Dendritic cell treated with granulocyte-macrophage colony-stimulating factor and Interleukin-4, amounts not matched to agents 40 ng/mL and 50 ng/mL, for 4 days (primary cell): ENCODE results near the gene NAXD.

Experiments used
- H3K27ac Mint-ChIP-seq: one replicate; pipeline ENCODE4 v1.8.0; 2022; ENCODE audit warnings: mild to moderate bottlenecking, mixed read lengths
- H3K27me3 Mint-ChIP-seq: one replicate; pipeline ENCODE4 v1.8.0; 2022; ENCODE audit warnings: mild to moderate bottlenecking, mixed read lengths
- H3K36me3 Mint-ChIP-seq: one replicate; pipeline ENCODE4 v1.8.0; 2022; ENCODE audit warnings: low read depth, mixed read lengths
- H3K4me1 Mint-ChIP-seq: one replicate; pipeline ENCODE4 v1.8.0; 2022; ENCODE audit warnings: low read depth, mixed read lengths
- H3K4me3 Mint-ChIP-seq: one replicate; pipeline ENCODE4 v1.8.0; 2022; ENCODE audit warnings: mild to moderate bottlenecking, moderate library complexity, mixed read lengths
- H3K9me3 Mint-ChIP-seq: one replicate; pipeline ENCODE4 v1.8.0; 2022; ENCODE audit warnings: mixed read lengths
- intact Hi-C: fragments of 100-400 bp; cut with micrococcal nuclease; formaldehyde crosslinking; loops from one replicate; pipeline ENCODE4 v1.15.0; 2022

Gene NAXD

DNA sequence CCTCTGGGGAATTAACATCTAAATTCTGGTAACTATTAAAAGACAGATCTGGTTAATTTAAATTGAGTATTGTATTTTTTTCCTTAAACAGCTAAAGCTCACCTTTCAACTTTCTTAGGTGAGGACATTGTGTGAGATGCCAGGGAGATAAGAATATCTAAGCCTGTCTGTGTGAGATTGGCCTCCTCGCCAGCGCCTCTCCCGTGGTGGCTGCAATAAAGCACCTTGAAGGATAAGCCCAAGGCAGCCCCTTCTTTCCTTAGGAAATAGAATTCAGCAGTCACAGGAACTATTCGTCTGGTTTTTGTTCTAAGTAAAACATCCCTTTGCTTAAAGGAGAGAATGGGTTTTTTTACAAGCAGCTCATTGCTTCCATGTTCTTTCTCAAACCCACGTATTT lies 24.6 kb downstream of the NAXD start:
- Mint-ChIP-seq H3K27ac (no peak overlapping the region), H3K36me3 (peaks cover 100% of the 10 kb centered on the region), H3K27me3 (no peaks in the 10 kb centered on the region), H3K4me1 (peaks cover 5% of the 10 kb centered on the region), H3K9me3 (no peaks in the 10 kb centered on the region), H3K4me3 (no peak overlapping the region)
- intact Hi-C loops, result no loop called here

DNA sequence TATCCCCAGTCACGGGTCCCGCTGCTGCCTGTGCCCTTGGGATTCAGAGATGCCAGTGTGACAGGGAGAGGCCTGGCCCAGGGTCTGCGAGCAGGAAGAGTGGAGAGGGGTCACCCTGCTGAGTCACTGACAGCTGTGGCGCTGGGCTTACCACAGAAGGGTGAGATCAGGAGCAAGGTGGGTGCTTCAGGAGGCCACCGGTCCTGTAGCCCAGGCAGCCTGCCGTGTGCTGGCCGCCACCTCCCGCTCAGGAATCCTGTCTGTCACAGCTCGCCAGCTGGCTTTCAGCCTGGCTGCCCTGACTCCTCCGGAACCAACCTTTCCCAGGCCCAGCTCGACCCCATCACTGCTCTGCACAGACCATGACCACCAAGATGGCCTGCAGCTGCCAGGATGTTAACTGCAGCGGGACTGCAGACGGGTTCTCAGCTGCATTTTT lies 25.3 kb downstream of the NAXD start:
- intact Hi-C loops, result no loop called here
- Mint-ChIP-seq H3K27ac (no peak overlapping the region), H3K36me3 (peaks cover 99% of the 10 kb centered on the region), H3K9me3 (no peaks in the 10 kb centered on the region), H3K4me1 (peaks cover 10% of the 10 kb centered on the region), H3K27me3 (no peaks in the 10 kb centered on the region), H3K4me3 (no peak overlapping the region)

DNA sequence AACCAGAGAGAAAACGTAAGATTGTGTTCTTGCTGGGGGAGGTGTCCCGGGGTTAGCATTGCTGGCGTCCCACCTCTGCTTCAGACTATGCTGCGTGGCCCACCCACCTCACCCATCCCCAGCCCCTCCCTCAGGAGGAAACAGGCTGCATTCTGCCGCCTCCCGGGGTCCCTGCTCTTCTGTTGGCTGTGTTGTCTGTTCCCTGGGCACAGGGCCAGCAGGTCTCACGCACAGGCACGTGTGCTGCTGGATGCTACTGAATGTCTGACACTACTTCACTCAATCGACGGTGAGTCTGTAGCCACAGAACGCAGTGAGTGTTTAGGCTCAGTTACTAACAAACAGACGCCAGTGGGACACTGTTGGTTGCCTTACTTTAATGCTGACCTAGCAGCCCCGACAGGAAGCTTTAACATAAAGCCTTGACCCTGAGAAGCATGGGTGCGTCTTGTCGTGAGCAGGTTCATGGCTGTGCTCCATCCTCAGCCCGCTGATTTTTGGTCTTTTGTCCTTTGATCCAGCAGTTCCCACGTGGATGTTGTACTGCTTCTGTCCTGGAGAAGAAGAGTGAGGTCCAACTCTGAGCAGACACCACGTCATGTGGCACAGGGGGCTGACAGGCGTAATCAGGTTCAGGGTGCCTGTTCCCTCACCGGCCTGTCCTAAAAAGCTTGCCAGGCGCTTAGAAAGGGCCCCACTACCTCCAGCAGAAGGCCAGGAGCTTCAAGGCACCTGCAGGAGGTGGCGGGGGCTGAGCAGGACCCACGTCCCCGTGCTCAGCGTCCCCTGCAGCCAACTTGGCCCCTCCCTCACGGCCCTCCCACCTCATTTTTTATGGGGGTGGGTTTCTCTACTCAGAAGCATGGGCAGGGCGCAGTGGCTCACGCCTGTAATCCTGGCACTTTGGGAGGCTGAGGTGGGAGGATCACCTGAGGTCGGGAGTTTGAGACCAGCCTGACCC lies 26.0 kb downstream of the NAXD start:
- peaks cover 10% of the 10 kb centered on the region for H3K4me1 Mint-ChIP-seq
- H3K36me3 Mint-ChIP-seq, result peaks cover 99% of the 10 kb centered on the region
- no peaks in the 10 kb centered on the region for H3K27me3 Mint-ChIP-seq
- H3K4me3 Mint-ChIP-seq, result no peak overlapping the region
- H3K9me3 Mint-ChIP-seq, result no peaks in the 10 kb centered on the region
- no peak overlapping the region for H3K27ac Mint-ChIP-seq
- intact Hi-C loops, result no loop called here

DNA sequence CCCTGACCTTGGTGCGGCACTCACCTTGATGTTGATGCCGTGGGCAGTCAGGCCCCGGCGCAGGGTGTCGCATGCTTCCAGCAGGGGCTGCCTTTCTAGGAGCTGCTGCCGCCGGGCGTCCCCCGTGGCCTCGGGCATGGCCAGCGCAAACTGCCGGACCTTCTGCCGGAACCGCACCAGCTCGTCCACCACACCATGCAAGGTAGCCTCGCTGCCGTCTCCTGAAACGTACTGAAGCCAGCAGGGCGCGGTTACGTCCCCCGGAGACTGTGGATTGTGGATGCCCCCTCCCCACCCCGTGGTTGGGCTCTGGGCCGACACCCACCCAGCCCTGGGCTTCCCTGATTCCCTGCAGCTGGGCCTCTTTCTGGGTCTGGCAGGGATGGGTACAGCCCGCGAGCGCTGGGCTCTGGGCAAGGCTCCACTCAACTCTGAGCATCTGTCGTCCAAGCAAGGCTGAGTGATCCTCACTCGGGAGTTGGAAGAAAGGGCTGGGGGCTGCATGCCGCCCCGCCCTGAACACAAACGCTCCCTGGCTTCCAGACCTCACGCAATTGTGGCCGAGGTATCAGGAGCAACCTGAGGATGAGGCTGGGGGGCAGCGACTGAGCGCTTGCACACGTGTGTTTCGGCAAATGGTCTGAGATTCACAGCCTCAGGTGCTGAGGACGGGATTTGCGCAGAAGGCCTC lies 27.1 kb downstream of the NAXD start:
- H3K27me3 Mint-ChIP-seq, result no peaks in the 10 kb centered on the region
- H3K27ac Mint-ChIP-seq, result no peak overlapping the region
- no peak overlapping the region for H3K4me3 Mint-ChIP-seq
- intact Hi-C loops, result no loop called here
- no peaks in the 10 kb centered on the region for H3K9me3 Mint-ChIP-seq
- H3K36me3 Mint-ChIP-seq, result peaks cover 99% of the 10 kb centered on the region
- peaks cover 10% of the 10 kb centered on the region for H3K4me1 Mint-ChIP-seq

DNA sequence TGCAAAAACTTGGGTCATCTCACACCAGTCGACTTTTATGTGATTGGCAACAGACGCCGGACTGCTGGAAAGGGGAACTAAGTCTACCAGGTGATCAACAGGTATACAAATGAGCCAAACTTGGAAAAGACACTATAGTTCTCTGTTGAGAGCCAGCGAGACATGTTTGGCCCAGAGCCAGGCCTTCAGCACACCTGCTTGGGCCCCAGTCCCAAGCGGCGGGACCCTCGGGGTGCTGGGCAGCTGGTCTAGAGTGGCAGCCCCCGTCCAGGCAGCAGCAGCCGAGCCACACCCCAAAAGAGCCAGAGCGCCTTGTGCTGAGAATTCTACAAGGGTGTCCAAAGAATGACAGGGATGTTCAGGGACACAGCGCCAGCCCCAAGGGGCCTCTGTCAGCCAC lies 28.0 kb downstream of the NAXD start:
- no peak overlapping the region for H3K27ac Mint-ChIP-seq

DNA sequence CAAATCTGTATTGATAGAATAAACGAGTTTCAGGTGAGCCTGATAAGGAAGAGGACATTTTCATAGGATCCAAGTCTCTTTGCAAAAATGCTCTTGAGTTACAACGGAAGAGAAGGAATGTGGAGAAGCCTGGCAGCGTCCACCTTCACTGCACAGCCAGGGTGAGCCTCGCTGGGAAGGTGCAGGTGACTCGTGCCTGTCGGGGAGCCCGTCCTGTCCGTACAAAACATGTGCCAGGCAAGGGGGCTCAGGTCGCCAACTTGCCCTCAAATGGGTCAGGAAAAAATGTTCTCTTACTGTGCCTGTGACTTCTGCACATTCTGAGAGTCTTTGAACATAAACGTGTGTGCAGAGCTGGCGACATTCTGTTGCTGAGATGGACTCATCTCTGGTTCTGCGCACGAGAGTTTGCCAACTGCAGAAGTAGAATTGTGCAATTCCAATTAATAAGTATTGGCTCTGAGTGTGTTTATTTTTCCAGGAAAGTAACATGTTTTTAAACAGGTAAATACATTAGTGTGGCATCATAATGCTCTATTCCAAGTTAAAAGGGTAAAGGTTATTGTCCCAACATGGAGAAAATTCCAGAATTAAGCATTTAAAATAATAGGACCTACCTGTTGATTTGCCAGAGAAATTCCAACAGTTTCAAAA lies 28.6 kb downstream of the NAXD start:
- Mint-ChIP-seq H3K36me3 (peaks cover 96% of the 10 kb centered on the region), H3K4me3 (no peak overlapping the region), H3K27ac (no peak overlapping the region), H3K27me3 (no peaks in the 10 kb centered on the region), H3K9me3 (no peaks in the 10 kb centered on the region), H3K4me1 (peaks cover 10% of the 10 kb centered on the region)
- intact Hi-C loops, result no loop called here

More for the DNA sequence above, 28.0 kb downstream of the NAXD start:
- Mint-ChIP-seq H3K9me3 (no peaks in the 10 kb centered on the region), H3K4me1 (peaks cover 10% of the 10 kb centered on the region), H3K27me3 (no peaks in the 10 kb centered on the region), H3K36me3 (peaks cover 96% of the 10 kb centered on the region), H3K4me3 (no peak overlapping the region)
- intact Hi-C loops, result no loop called here

DNA sequence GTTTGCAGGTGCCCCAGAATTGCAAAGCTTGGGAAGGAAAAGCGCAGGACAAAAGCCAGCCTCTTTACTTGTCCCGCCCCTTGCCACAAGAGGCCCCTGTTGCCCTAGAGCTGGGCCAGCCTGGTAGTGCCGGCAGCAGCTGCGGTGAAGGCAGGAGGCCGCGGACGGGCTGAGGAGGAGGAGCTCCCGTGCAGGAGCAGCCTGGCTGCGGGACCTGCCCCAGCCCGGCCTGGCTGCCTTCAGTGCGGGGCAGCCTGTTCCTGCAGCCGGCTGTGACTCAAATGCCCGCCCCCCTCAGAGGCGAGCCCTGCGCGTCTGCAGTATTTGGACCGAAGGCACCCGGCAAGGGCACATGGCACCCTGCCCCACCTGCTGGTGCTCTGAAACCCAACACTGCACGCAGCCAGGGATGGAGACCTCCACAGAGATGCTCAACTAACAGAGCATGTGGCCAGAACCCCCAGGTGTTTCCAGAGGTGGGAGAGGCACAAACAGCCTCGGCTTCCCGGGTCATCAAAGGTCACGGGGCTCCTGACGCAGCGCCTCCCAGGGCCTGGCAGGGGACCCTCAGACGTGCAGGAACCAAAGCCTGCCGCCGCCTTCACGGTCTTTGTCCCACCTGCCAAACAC lies 29.7 kb downstream of the NAXD start:
- H3K36me3 Mint-ChIP-seq, result peaks cover 96% of the 10 kb centered on the region
- H3K4me1 Mint-ChIP-seq, result peaks cover 10% of the 10 kb centered on the region
- no peak overlapping the region for H3K27ac Mint-ChIP-seq
- H3K4me3 Mint-ChIP-seq, result no peak overlapping the region
- intact Hi-C loops, result loop anchor here (1.0 kb wide), 1 partner anchor 174 kb away; no protein-coding TSS in a partner anchor
- no peaks in the 10 kb centered on the region for H3K27me3 Mint-ChIP-seq
- no peaks in the 10 kb centered on the region for H3K9me3 Mint-ChIP-seq

DNA sequence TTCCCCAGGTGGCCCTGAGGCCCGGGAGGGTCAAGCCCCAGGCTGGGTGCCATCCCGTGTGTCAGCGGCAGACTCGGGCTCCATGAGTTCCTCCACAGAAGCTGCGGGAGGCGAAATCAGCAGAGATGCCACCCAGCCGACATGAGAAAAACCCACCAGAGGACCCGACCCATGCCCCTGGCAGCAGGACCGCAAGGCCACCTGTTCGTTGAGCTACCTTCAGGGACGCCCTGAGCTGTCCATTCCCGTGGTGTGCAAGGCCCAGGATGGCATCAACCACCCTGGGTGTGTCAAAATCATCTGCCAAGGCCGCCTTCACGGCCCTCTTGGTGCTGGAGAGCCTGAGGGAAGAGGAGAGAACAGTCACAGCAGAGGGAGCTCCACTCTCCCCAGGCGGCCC lies 30.4 kb downstream of the NAXD start:
- Mint-ChIP-seq H3K4me3 (no peak overlapping the region), H3K27me3 (no peaks in the 10 kb centered on the region), H3K36me3 (peaks cover 96% of the 10 kb centered on the region), H3K27ac (no peak overlapping the region), H3K9me3 (no peaks in the 10 kb centered on the region), H3K4me1 (peaks cover 10% of the 10 kb centered on the region)
- intact Hi-C loops, result loop anchor here (1.0 kb wide), 1 partner anchor 174 kb away; no protein-coding TSS in a partner anchor

DNA sequence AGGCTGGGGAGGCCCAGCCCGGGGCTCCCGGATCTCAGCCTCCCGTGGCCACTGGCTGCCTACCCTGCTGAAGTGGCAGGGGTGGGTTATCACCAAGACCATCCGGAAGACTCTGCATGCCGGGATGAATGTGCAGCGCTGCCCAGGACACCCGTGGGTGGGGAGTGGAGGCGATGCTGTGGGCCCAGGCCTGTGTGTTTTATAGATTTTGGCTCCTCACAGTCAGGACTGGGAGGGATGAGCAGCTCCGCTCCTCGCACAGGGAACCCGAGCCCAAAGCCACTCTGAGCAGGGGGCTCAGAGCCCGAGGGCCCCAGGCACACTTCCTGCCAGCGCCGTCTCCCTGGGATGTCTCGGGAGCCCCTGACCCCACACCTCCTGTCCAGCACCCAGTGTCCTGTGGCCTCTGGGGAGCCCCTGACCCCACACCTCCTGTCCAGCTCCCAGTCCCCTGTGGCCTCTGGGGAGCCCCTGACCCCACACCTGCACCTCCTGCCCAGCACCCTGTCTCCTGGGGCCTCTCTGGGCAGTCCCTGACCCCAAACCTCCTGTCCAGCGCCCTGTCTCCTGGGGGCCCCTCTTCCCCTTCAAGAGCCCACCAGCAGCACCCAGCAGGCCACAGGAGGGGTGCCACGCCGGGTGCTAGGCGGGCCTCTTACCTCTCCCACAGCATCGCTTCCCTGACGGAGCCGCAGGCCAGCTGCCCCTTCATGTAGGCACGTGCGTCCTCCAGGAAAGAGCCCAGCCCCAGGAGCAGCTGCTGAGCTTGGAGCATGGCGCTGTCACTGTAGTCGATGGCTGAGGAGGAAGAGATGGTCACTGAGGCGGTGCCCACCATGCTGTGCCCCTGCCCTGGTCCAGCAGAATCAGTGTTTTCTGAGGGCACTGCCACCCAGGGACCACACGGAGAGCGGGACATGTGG lies 31.4 kb downstream of the NAXD start:
- intact Hi-C loops, result no loop called here
- Mint-ChIP-seq H3K4me3 (no peak overlapping the region), H3K36me3 (peaks cover 96% of the 10 kb centered on the region), H3K27ac (no peak overlapping the region), H3K27me3 (no peaks in the 10 kb centered on the region), H3K4me1 (peaks cover 10% of the 10 kb centered on the region), H3K9me3 (no peaks in the 10 kb centered on the region)

DNA sequence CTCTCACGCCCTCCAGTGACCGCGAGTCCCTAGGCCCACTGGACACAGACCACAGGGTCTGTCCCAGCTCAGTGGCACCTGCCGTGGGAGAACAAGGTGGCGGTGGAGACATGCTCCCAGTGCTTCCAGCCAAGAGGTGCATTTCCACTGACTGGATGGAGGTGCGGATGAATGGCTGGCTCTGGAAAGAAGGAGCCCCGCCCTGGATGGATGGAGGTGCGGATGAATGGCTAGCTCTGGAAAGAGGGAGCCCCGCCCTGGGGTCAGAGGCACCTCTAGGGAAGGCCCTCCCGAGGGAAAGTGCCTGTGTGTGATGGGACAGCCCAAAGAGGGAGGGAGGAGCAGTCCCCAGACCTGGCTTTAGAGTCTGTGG lies 32.0 kb downstream of the NAXD start:
- peaks cover 96% of the 10 kb centered on the region for H3K36me3 Mint-ChIP-seq
- intact Hi-C loops, result no loop called here

DNA sequence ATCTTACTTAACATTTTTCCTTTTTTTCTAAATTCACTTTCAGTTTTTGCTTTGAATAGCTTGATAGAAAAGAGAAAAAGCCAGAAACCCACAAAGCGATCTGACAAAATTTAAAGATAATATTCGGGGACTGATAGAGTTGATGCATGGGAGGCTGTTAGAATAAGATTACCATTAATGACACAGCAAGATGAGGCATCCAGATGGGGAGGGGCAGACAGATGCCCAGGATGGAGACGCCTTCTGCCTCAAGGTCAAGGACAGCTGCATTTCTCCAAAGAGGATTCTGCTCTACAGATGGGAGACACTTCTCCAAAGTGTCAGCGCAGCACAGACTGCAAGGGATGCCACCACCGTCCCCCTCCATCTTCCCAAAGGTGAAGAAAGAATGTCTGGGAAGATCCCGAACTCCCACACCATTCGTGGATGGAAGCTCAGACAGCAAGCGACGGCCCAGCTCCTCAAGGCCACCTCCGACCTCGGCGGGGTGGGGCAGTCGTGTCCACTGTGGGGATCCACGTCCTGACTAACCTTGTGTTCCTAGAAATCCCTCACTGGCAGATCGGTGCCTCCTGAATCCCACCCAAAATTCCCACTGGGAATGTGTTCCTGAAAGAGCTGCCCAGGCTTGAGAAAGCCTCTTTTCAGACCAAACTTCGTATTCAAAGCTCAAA lies 32.9 kb downstream of the NAXD start:
- H3K27me3 Mint-ChIP-seq, result no peaks in the 10 kb centered on the region
- no peaks in the 10 kb centered on the region for H3K9me3 Mint-ChIP-seq
- peaks cover 10% of the 10 kb centered on the region for H3K4me1 Mint-ChIP-seq
- intact Hi-C loops, result no loop called here
- no peak overlapping the region for H3K4me3 Mint-ChIP-seq
- H3K27ac Mint-ChIP-seq, result no peak overlapping the region
- peaks cover 94% of the 10 kb centered on the region for H3K36me3 Mint-ChIP-seq

More for the DNA sequence above, 32.0 kb downstream of the NAXD start:
- no peaks in the 10 kb centered on the region for H3K9me3 Mint-ChIP-seq
- peaks cover 10% of the 10 kb centered on the region for H3K4me1 Mint-ChIP-seq
- H3K27me3 Mint-ChIP-seq, result no peaks in the 10 kb centered on the region
- no peak overlapping the region for H3K27ac Mint-ChIP-seq
- no peak overlapping the region for H3K4me3 Mint-ChIP-seq

DNA sequence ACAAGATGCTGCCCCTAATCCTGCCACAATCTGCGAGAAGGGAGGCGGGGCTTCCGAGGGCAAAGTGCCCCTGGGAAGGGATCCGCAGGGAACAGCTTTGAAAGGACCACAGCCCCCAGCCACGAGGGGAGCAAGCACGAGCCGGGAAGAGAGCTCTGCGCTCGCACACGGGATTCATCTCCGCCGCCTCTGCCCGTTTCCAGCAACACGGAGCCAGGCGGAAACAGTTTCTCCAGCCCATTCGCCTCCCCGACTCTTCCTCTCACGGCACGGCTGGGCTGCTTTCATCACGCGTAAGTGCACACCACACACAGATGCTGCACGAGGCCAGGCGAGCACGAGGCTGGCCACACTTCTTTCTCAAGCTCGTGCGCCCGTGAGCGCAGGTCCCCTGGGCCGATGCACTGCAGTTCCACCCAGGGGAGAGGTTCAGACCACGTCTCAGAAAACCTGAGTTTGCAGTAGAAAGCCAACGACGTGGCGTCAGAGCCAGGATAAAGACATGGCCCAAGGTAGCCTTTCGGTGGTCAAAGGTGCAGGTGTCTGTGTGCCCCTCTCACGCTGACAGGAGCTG lies 33.6 kb downstream of the NAXD start:
- H3K27ac Mint-ChIP-seq, result no peak overlapping the region
- no peaks in the 10 kb centered on the region for H3K27me3 Mint-ChIP-seq
- peaks cover 94% of the 10 kb centered on the region for H3K36me3 Mint-ChIP-seq
- intact Hi-C loops, result no loop called here
- no peaks in the 10 kb centered on the region for H3K9me3 Mint-ChIP-seq
- H3K4me1 Mint-ChIP-seq, result peaks cover 10% of the 10 kb centered on the region
- H3K4me3 Mint-ChIP-seq, result no peak overlapping the region
